H1 (cell line): Measurements from ENCODE around the gene FOXN3. TPM values are rescaled to one million over a fixed set of nuclear protein-coding genes. Genes with fewer than 3 reads are reported as not detected.

ENCODE experiments used
- BCL11A ChIP-seq, 2 experiments: IDR thresholded peaks; one replicate each; pipeline ENCODE4 v1.6.1; 2011; ENCODE audit warnings: low read depth in 2 of 2, low read length in 2 of 2, mild to moderate bottlenecking in 2 of 2
- CHD7 ChIP-seq: fragments of 300-600 bp; sonication (generic); IDR thresholded peaks from 2 replicates; pipeline ENCODE4 v1.7.1; 2012; ENCODE audit warnings: low read length, moderate library complexity, mild to moderate bottlenecking, inconsistent platforms; ENCODE audit not compliant: insufficient replicate concordance
- EGR1 ChIP-seq: IDR thresholded peaks from 2 replicates; pipeline ENCODE4 v1.6.1; 2011; ENCODE audit warnings: low read depth, low read length, borderline replicate concordance
- EP300 ChIP-seq, 2 experiments: IDR thresholded peaks; 1 replicate in 1 of 2; 2 replicates in 1 of 2; pipeline ENCODE4 v1.6.1; 2011 to 2012; ENCODE audit warnings: low read depth in 2 of 2, low read length in 2 of 2, mild to moderate bottlenecking in 2 of 2, borderline replicate concordance in 1 of 2, inconsistent platforms in 1 of 2, moderate library complexity in 1 of 2
- GABPA ChIP-seq: IDR thresholded peaks from 2 replicates; pipeline ENCODE4 v1.6.1; 2011; ENCODE audit warnings: mild to moderate bottlenecking, low read length, moderate library complexity, borderline replicate concordance; ENCODE audit not compliant: insufficient read depth
- JUND ChIP-seq: IDR thresholded peaks from 2 replicates; pipeline ENCODE4 v1.6.1; 2011; ENCODE audit warnings: mild to moderate bottlenecking, improper control_type of control experiment, low read length
- MAFK ChIP-seq: IDR thresholded peaks from 2 replicates; pipeline ENCODE4 v1.6.1; 2012; ENCODE audit warnings: low read depth, mild to moderate bottlenecking, improper control_type of control experiment, low read length
- NANOG ChIP-seq: IDR thresholded peaks from 2 replicates; pipeline ENCODE4 v1.6.1; 2011; ENCODE audit warnings: low read length, low read depth, mild to moderate bottlenecking, inconsistent platforms; ENCODE audit not compliant: insufficient read depth, poor library complexity, severe bottlenecking
- polyA plus RNA-seq, 7 experiments: library from polyadenylated mRNA; depleted of rRNA in 3 of 7; stranded (reverse) in 5 of 7; unstranded in 2 of 7; fragments of >200 nt in 5 of 7; fragments of 200-250 nt in 2 of 7; gene quantifications; 1 replicate in 5 of 7; 2 replicates in 1 of 7; 4 replicates in 1 of 7; pipeline versions ENCODE4 v1.2.1 to v1.2.3, GENCODE V29; 2011 to 2013; ENCODE audit warnings: missing spikeins in 2 of 7, mixed read lengths in 2 of 7
- total RNA-seq: library from RNA; stranded (reverse); fragmentation: NEBNext Ultra II Directional; extraction: Animal tissue kit (Norgen Biotek cat#: 25700); gene quantifications from 2 replicates; pipeline ENCODE4 v1.2.1, GENCODE V29; 2021

The FOXN3 gene
- total and polyA plus RNA-seq, 2 of the 8 experiments (the other 6 are each of a cell fraction or from before 2014, with no cell fraction given): 52.6 to 178 TPM

- peak; percentile 85 for TF ChIP-seq CHD7
- TF ChIP-seq JUND: no peak
- TF ChIP-seq GABPA: 0 out of 2 replicates have a peak, but pooled peaks have one; percentile 14
- no peak for TF ChIP-seq EGR1
- no peak for TF ChIP-seq MAFK
- TF ChIP-seq EP300 (IDR thresholded peaks at IDR 0.05; ENCODE audit: borderline replicate concordance in 1 of 2, low read depth in 2 of 2, low read length in 2 of 2): peak in 1 of 2 experiments; percentile 62; a peak in 1 of 3 replicates
- peak; percentile 59 for TF ChIP-seq NANOG
- TF ChIP-seq BCL11A (IDR thresholded peaks at IDR 0.05; ENCODE audit: low read depth in 2 of 2, low read length in 2 of 2): no peak
These were observed 24.2 kb upstream of the FOXN3 start (continued) for GRCh38 chr14:89440986-89441909.
